AG10803 (cell line): ENCODE measurements around the gene LRCOL1.

Experiments used
- DNase-seq: peaks from one replicate; pipeline ENCODE4 v3.0.0; 2010; ENCODE audit warnings: low read depth
- H3K4me3 ChIP-seq: 2 replicates; pipeline ENCODE4 v1.5.1; 2011; ENCODE audit warnings: mild to moderate bottlenecking, low read length, control low read depth
- CTCF ChIP-seq: conservative IDR thresholded peaks from 2 replicates; pipeline ENCODE4 v1.5.1; 2011; ENCODE audit warnings: mild to moderate bottlenecking, low read length, control low read depth, inconsistent platforms

Gene LRCOL1

GRCh38 chr12:132651444-132652100 lies 41.2 kb upstream of the LRCOL1 start:
- no peak for TF ChIP-seq CTCF
- DNase-seq, result no peak
- no peak overlapping the region for H3K4me3 ChIP-seq

- TF ChIP-seq CTCF, result no peak
- no peak for DNase-seq
- H3K4me3 ChIP-seq, result no peak overlapping the region
Observed at GRCh38 chr12:132649226-132649945, 39.0 kb upstream of the LRCOL1 start.

GRCh38 chr12:132648616-132649225 lies 38.3 kb upstream of the LRCOL1 start:
- H3K4me3 ChIP-seq, result no peak overlapping the region
- TF ChIP-seq CTCF, result no peak
- no peak for DNase-seq

- TF ChIP-seq CTCF, result no peak
- no peak overlapping the region for H3K4me3 ChIP-seq
- DNase-seq, result no peak
Observed at GRCh38 chr12:132647858-132648257, 37.5 kb upstream of the LRCOL1 start.

- TF ChIP-seq CTCF, result no peak
- DNase-seq, result no peak
- no peak overlapping the region for H3K4me3 ChIP-seq
Observed at GRCh38 chr12:132646850-132647249, 36.5 kb upstream of the LRCOL1 start.

- no peak for TF ChIP-seq CTCF
- H3K4me3 ChIP-seq, result no peak overlapping the region
- no peak for DNase-seq
Observed at GRCh38 chr12:132642846-132643835, 32.8 kb upstream of the LRCOL1 start.
